GM18520 (cell line): ENCODE data around the gene NBPF11.
"Not testable (repeated sequence)": the region's sequence is repeated elsewhere in the genome, so short reads cannot be mapped to it uniquely, and the experiment has no call there.

ENCODE experiments used
- ATAC-seq: cut with Tn5 transposase; IDR thresholded peaks from one replicate; pipeline ENCODE4 v1.9.1; 2021; ENCODE audit not compliant: unreplicated experiment

The NBPF11 gene

GRCh38 chr1:148151911-148152656 is at the start of gene NBPF11:
Gene NBPF11, minus strand, starts transcription at chr1:148152281. Its CDS starts 25,278 bp downstream, at chr1:148127003.
- ATAC-seq = peak; percentile 82

- ATAC-seq = not testable (repeated sequence)
Observed at GRCh38 chr1:148197396-148197795, 45.3 kb upstream of the NBPF11 start.

- ATAC-seq = not testable (repeated sequence)
Observed at GRCh38 chr1:148196949-148197348, 44.9 kb upstream of the NBPF11 start.

- not testable (repeated sequence) for ATAC-seq
Observed at GRCh38 chr1:148195115-148195514, 43.0 kb upstream of the NBPF11 start.

- ATAC-seq = not testable (repeated sequence)
Observed at GRCh38 chr1:148188768-148189167, 36.7 kb upstream of the NBPF11 start.

GRCh38 chr1:148178682-148179081 is 26.6 kb upstream of the NBPF11 start:
- not testable (repeated sequence) for ATAC-seq

GRCh38 chr1:148175414-148175813 is 23.3 kb upstream of the NBPF11 start:
- ATAC-seq = not testable (repeated sequence)

GRCh38 chr1:148171995-148172394 is 19.9 kb upstream of the NBPF11 start:
- ATAC-seq = not testable (repeated sequence)

GRCh38 chr1:148166558-148167492 is 14.7 kb upstream of the NBPF11 start:
- no peak for ATAC-seq

GRCh38 chr1:148162363-148162762 is 10.3 kb upstream of the NBPF11 start:
- ATAC-seq = no peak

GRCh38 chr1:148161053-148161901 is 9.2 kb upstream of the NBPF11 start:
- no peak for ATAC-seq

GRCh38 chr1:148160343-148161052 is 8.4 kb upstream of the NBPF11 start:
- ATAC-seq = no peak

GRCh38 chr1:148160048-148160342 is 7.9 kb upstream of the NBPF11 start:
- no peak for ATAC-seq

GRCh38 chr1:148158341-148159003 is 6.4 kb upstream of the NBPF11 start:
- ATAC-seq = no peak

GRCh38 chr1:148157803-148158202 is 5.7 kb upstream of the NBPF11 start:
- not testable (repeated sequence) for ATAC-seq

- not testable (repeated sequence) for ATAC-seq
Observed at GRCh38 chr1:148155494-148156275, 3.6 kb upstream of the NBPF11 start.

- not testable (repeated sequence) for ATAC-seq
Observed at GRCh38 chr1:148152795-148153194, 714 bp upstream of the NBPF11 start.

- ATAC-seq = peak; percentile 16
Observed at GRCh38 chr1:148151371-148151819, 686 bp downstream of the NBPF11 start.

- not testable (repeated sequence) for ATAC-seq
Observed at GRCh38 chr1:148150945-148151344, 1.1 kb downstream of the NBPF11 start.
